GM18526 (cell line): ENCODE measurements around the gene APCS.

Experiments
- POLR2A ChIP-seq: IDR thresholded peaks from 3 replicates; pipeline ENCODE4 v1.6.1; 2011; ENCODE audit not compliant: insufficient read length; ENCODE audit errors: extremely low read depth

Gene APCS

GRCh38 chr1:159587461-159587951 lies at the start of gene APCS:
TSS of gene APCS (plus strand) at chr1:159587826. CDS start at chr1:159587922, 96 bp downstream.
- no peak for TF ChIP-seq POLR2A

GRCh38 chr1:159548126-159548525 lies 39.5 kb upstream of the APCS start:
- TF ChIP-seq POLR2A: no peak

- TF ChIP-seq POLR2A: no peak
Observed at GRCh38 chr1:159554261-159554660, 33.4 kb upstream of the APCS start.

- TF ChIP-seq POLR2A: no peak
Observed at GRCh38 chr1:159554696-159555095, 32.9 kb upstream of the APCS start.

- TF ChIP-seq POLR2A: no peak
Observed at GRCh38 chr1:159556931-159557369, 30.7 kb upstream of the APCS start.

- TF ChIP-seq POLR2A: no peak
Observed at GRCh38 chr1:159560599-159560998, 27.0 kb upstream of the APCS start.

GRCh38 chr1:159561497-159561896 lies 26.1 kb upstream of the APCS start:
- TF ChIP-seq POLR2A: no peak

- no peak for TF ChIP-seq POLR2A
Observed at GRCh38 chr1:159562680-159563079, 24.9 kb upstream of the APCS start.

- TF ChIP-seq POLR2A: no peak
Observed at GRCh38 chr1:159577446-159577845, 10.2 kb upstream of the APCS start.

- no peak for TF ChIP-seq POLR2A
Observed at GRCh38 chr1:159580340-159580739, 7.3 kb upstream of the APCS start.

GRCh38 chr1:159581422-159581821 lies 6.2 kb upstream of the APCS start:
- no peak for TF ChIP-seq POLR2A

- TF ChIP-seq POLR2A: no peak
Observed at GRCh38 chr1:159584536-159584935, 3.1 kb upstream of the APCS start.

GRCh38 chr1:159591981-159592380 lies 4.4 kb downstream of the APCS start:
- TF ChIP-seq POLR2A: no peak

- TF ChIP-seq POLR2A: no peak
Observed at GRCh38 chr1:159594625-159595405, 7.2 kb downstream of the APCS start.

GRCh38 chr1:159598196-159598595 lies 10.6 kb downstream of the APCS start:
- no peak for TF ChIP-seq POLR2A

GRCh38 chr1:159600894-159601293 lies 13.3 kb downstream of the APCS start:
- no peak for TF ChIP-seq POLR2A

GRCh38 chr1:159602501-159602999 lies 14.9 kb downstream of the APCS start:
- TF ChIP-seq POLR2A: no peak

GRCh38 chr1:159612211-159612885 lies 24.7 kb downstream of the APCS start:
- TF ChIP-seq POLR2A: no peak
